Measurements from ENCODE around the gene TNNC2. TPM values are rescaled to one million over a fixed set of nuclear protein-coding genes. Genes with fewer than 3 reads are reported as not detected.

TNNC2 gene
- total and polyA plus RNA-seq, 9 of the 15 experiments (the other 6 are each of a cell fraction or from before 2014, with no cell fraction given): not detected

DNA sequence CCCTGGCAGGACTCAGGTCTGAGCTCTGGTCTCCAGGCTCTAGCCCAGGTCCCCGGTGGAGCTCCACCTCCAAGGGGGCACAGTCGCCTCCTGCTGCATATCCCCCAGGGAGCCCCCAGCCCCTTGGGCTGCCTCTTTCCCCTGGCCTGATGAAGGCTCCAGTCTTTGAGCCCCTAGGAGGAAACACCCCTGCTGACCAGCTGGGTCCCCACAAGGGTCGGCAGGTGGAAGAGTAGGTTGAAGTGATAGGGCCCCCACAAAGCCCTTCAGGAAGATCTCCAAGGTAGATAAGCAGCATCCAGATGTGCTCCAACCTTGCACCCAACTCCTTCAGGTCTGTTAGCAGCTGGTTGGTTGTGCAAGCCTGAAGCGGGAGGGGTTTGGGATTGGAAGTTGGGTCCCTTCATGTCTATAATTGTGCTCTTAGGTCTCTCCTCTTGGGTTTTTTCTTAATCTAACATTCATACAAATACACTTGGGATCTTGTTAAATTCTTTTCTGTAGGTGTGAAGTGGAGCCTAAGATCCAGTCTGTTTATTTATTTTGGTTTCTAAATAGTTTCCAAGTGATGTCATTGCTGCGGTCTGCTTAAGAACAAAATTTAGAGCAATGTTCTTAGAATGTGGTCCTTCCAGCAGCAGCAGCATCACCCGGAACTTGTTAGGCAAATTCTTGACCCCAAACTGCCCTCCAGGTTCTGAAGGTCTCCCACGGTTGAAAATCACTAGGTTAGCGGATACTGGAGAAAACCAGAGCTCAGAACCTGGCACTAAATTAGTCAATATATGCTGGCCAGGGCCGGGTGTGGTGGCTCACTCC lies 9.5 kb downstream of the TNNC2 start (continued):
- TF ChIP-seq, protein P1, sequence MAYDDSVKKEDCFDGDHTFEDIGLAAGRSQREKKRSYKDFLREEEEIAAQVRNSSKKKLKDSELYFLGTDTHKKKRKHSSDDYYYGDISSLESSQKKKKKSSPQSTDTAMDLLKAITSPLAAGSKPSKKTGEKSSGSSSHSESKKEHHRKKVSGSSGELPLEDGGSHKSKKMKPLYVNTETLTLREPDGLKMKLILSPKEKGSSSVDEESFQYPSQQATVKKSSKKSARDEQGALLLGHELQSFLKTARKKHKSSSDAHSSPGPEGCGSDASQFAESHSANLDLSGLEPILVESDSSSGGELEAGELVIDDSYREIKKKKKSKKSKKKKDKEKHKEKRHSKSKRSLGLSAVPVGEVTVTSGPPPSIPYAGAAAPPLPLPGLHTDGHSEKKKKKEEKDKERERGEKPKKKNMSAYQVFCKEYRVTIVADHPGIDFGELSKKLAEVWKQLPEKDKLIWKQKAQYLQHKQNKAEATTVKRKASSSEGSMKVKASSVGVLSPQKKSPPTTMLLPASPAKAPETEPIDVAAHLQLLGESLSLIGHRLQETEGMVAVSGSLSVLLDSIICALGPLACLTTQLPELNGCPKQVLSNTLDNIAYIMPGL (CRISPR knock-in tag; IDR thresholded peaks at IDR 0.05): no peak
- TF ChIP-seq ZNF717 (CRISPR knock-in tag; IDR thresholded peaks at IDR 0.05) (no peak), BDP1 (IDR thresholded peaks at IDR 0.05; ENCODE audit: insufficient read depth, insufficient read length) (no peak), ZNF586 (CRISPR knock-in tag; conservative IDR thresholded peaks at IDR 0.05) (no peak), ZBTB17 (CRISPR knock-in tag; IDR thresholded peaks at IDR 0.05) (no peak), LARP7 (IDR thresholded peaks at IDR 0.05) (no peak), NFIX (CRISPR knock-in tag; IDR thresholded peaks at IDR 0.05; ENCODE audit: low read depth) (no peak), RBM25 (IDR thresholded peaks at IDR 0.05; ENCODE audit: low read depth, low read length, severe bottlenecking) (no peak), SRSF1 (IDR thresholded peaks at IDR 0.05; ENCODE audit: low read depth, low read length) (no peak), ELF1 (tag; IDR thresholded peaks at IDR 0.05) (no peak), ZNF830 (CRISPR knock-in tag; IDR thresholded peaks at IDR 0.05) (no peak), ZNF3 (CRISPR knock-in tag; IDR thresholded peaks at IDR 0.05) (no peak), MYNN (IDR thresholded peaks at IDR 0.05) (no peak), MYNN (CRISPR knock-in tag; IDR thresholded peaks at IDR 0.05) (no peak), NR2C2 (CRISPR knock-in tag; IDR thresholded peaks at IDR 0.05) (no peak), NR2C2 (tag; IDR thresholded peaks at IDR 0.05) (peak; percentile 52; the same call in 1 of the 2 replicates), SRSF7 (optimal IDR thresholded peaks at IDR 0.05; ENCODE audit: low read depth, low read length) (no peak)
- TF ChIP-seq, protein P2, sequence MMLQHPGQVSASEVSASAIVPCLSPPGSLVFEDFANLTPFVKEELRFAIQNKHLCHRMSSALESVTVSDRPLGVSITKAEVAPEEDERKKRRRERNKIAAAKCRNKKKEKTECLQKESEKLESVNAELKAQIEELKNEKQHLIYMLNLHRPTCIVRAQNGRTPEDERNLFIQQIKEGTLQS (IDR thresholded peaks at IDR 0.05): peak; percentile 47; the same call in 1 of the 2 replicates
- TF ChIP-seq, protein P2 (CRISPR knock-in tag; conservative IDR thresholded peaks at IDR 0.05): no peak

Measured in K562 (cell line).